ENCODE measurements around the gene SDF4.

Gene SDF4

GRCh38 chr1:1168451-1169411 is 63.1 kb downstream of the SDF4 start:
- in situ Hi-C loops (cut with MboI; ENCODE audit: low sequenced_read_pairs), result no loop called here

DNA sequence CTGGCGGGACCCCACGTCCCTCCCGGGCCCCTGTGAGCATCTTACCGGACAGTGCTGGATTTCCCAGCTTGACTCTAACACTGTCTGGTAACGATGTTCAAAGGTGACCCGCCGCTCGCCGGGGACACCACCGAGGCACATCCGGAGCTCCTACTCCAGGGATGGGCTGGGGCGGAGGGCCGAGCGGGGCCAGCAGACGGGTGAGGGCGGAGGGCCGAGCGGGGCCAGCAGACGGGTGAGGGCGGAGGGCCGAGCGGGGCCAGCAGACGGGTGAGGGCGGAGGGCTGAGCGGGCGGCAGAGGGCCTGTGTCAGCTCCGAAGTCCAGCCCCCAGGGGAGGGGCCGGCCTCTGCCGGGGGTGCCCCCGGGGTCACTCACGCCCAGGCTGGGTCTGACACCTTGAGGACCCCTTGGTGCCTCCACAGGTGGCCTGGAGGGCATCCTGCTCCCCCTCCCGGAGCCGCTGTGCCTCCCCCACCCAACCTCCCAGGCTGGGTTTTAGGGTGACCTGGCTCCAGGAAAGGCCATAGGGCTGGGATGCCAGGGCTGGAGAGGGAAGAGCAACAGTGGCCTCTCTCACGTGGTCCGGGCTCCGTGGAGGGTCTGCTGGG is 63.9 kb downstream of the SDF4 start:
- in situ Hi-C loops (cut with MboI; ENCODE audit: low sequenced_read_pairs), result no loop called here

GRCh38 chr1:1167398-1167821 is 64.4 kb downstream of the SDF4 start:
- in situ Hi-C loops (cut with MboI; ENCODE audit: low sequenced_read_pairs), result no loop called here

Data from HL-60/S4 (cell line).